ENCODE results near the gene IL17RD. TPM values are rescaled to one million over a fixed set of nuclear protein-coding genes. Genes with fewer than 3 reads are reported as not detected.

IL17RD gene
- polyA plus RNA-seq, 3 donors, result not detected

DNA sequence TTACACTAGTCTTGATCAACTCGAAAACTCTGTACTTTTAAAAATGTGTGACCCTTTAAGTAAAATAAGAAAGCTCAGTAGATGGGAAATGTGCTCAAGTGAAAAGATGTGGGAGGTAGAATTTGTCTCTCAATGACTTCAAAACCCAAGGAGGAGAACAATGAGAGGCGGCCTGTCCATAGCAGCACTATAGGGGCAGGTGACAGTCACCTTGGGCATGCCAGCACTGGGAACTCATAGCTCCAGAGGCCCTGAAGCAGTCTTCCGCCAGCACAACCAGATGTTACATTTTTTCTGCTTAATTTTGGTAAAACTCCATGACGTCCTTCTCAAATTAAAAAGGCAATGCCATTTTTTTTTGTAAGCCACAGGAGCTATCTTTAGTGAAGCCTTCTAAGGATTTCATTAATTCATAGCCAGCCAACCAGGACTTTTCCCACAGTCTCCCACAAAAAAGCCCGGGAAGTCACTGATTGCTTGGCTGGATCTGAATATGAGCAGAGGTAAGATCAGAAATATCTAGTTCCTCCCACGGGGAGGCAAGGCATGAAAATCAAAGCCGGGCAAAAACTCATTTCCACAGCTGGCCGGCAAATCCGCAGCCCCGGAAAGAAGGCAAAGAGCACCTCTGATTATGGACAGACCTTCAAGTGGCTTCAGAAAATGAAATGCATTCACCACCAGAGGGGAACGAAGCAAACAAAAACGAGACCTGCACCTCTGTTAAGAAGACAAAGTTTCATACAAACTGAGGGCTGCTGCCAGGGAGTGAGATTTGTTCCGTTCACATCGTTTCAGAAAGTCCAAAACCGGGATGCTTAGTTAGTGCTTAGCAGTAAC, 10.5 kb downstream of the IL17RD start:
- Mint-ChIP-seq H3K36me3 (peaks cover 0 to 3% of the 10 kb centered on the region in 2 donors), H3K27ac (no peak overlapping the region), H3K27me3 (ENCODE audit: low read depth in 3 of 3) (peaks cover 56 to 73% (median 59%) of the 10 kb centered on the region in 3 donors), H3K9me3 (peaks cover 0 to 4% (median 0%) of the 10 kb centered on the region in 7 donors), H3K4me3 (no peak overlapping the region), H3K4me1 (peaks cover 11% of the 10 kb centered on the region)
- intact Hi-C loops (cut with micrococcal nuclease), result no loop called here
- Histone ChIP-seq H3K27me3 (ENCODE audit: control insufficient read depth in 2 of 2, insufficient read depth in 2 of 2, low read length in 2 of 2) (peaks cover 37 to 67% of the 10 kb centered on the region in 2 donors), H3K4me2 (replicated peaks; ENCODE audit: extremely low read depth, low read length, poor library complexity, severe bottlenecking) (no peak overlapping the region), H3K27ac (ENCODE audit: low read depth in 1 of 2, low read length in 2 of 2) (no peak overlapping the region), H3K36me3 (replicated peaks in 1 of 2; ENCODE audit: control insufficient read depth in 1 of 2, insufficient read depth in 2 of 2, low read length in 2 of 2) (no peaks in the 10 kb centered on the region), H3K9ac (ENCODE audit: insufficient read depth, low read length, poor library complexity, severe bottlenecking) (no peak overlapping the region), H2AFZ (ENCODE audit: insufficient read depth, low read depth, low read length, poor library complexity, severe bottlenecking) (no peak overlapping the region), H3K9me3 (replicated peaks in 1 of 2; ENCODE audit: control insufficient read depth in 1 of 2, insufficient read depth in 1 of 2, low read length in 2 of 2) (no peaks in the 10 kb centered on the region), H3K4me1 (ENCODE audit: control insufficient read depth in 1 of 2, insufficient read depth in 2 of 2, low read length in 2 of 2) (peaks cover 4 to 6% of the 10 kb centered on the region in 2 donors), H4K20me1 (ENCODE audit: insufficient read depth, low read length) (no peaks in the 10 kb centered on the region), H3K79me2 (ENCODE audit: insufficient read depth, low read length) (no peaks in the 10 kb centered on the region), H3K4me3 (replicated peaks in 1 of 3; ENCODE audit: low read depth in 2 of 3, low read length in 3 of 3) (no peak overlapping the region)
- WGBS (ENCODE audit: insufficient coverage), result 71% methylated on average over 12 of the region's 15 CpGs
- DNase-seq, result no peak
- TF ChIP-seq, protein P1, sequence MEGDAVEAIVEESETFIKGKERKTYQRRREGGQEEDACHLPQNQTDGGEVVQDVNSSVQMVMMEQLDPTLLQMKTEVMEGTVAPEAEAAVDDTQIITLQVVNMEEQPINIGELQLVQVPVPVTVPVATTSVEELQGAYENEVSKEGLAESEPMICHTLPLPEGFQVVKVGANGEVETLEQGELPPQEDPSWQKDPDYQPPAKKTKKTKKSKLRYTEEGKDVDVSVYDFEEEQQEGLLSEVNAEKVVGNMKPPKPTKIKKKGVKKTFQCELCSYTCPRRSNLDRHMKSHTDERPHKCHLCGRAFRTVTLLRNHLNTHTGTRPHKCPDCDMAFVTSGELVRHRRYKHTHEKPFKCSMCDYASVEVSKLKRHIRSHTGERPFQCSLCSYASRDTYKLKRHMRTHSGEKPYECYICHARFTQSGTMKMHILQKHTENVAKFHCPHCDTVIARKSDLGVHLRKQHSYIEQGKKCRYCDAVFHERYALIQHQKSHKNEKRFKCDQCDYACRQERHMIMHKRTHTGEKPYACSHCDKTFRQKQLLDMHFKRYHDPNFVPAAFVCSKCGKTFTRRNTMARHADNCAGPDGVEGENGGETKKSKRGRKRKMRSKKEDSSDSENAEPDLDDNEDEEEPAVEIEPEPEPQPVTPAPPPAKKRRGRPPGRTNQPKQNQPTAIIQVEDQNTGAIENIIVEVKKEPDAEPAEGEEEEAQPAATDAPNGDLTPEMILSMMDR (IDR thresholded peaks at IDR 0.05), result no peak

GRCh38 chr3:57152151-57153143, 12.7 kb downstream of the IL17RD start:
- Mint-ChIP-seq H3K9me3 (no peaks in the 10 kb centered on the region), H3K27me3 (ENCODE audit: low read depth in 3 of 3) (peaks cover 37 to 52% (median 40%) of the 10 kb centered on the region in 3 donors), H3K4me3 (no peak overlapping the region), H3K4me1 (peaks cover 2% of the 10 kb centered on the region), H3K36me3 (peaks cover 0 to 2% of the 10 kb centered on the region in 2 donors), H3K27ac (no peak overlapping the region)
- peaks cover 20 to 44% of the 10 kb centered on the region in 2 donors for H3K27me3 ChIP-seq (ENCODE audit: control insufficient read depth in 2 of 2, insufficient read depth in 2 of 2, low read length in 2 of 2)
- H3K36me3 ChIP-seq (replicated peaks in 1 of 2; ENCODE audit: control insufficient read depth in 1 of 2, insufficient read depth in 2 of 2, low read length in 2 of 2), result no peaks in the 10 kb centered on the region
- intact Hi-C loops (cut with micrococcal nuclease), result no loop called here
- DNase-seq, result no peak
- no peaks in the 10 kb centered on the region for H4K20me1 ChIP-seq (ENCODE audit: insufficient read depth, low read length)
- H3K4me2 ChIP-seq (replicated peaks; ENCODE audit: extremely low read depth, low read length, poor library complexity, severe bottlenecking), result no peak overlapping the region
- no peak overlapping the region for H3K27ac ChIP-seq (ENCODE audit: low read depth in 1 of 2, low read length in 2 of 2)
- no peaks in the 10 kb centered on the region for H3K4me1 ChIP-seq (ENCODE audit: control insufficient read depth in 1 of 2, insufficient read depth in 2 of 2, low read length in 2 of 2)
- no peaks in the 10 kb centered on the region for H3K9me3 ChIP-seq (replicated peaks in 1 of 2; ENCODE audit: control insufficient read depth in 1 of 2, insufficient read depth in 1 of 2, low read length in 2 of 2)
- no peak overlapping the region for H3K4me3 ChIP-seq (replicated peaks in 1 of 3; ENCODE audit: low read depth in 2 of 3, low read length in 3 of 3)
- no peak overlapping the region for H3K9ac ChIP-seq (ENCODE audit: insufficient read depth, low read length, poor library complexity, severe bottlenecking)
- no peak overlapping the region for H2AFZ ChIP-seq (ENCODE audit: insufficient read depth, low read depth, low read length, poor library complexity, severe bottlenecking)
- no peaks in the 10 kb centered on the region for H3K79me2 ChIP-seq (ENCODE audit: insufficient read depth, low read length)
- 93% methylated on average over 9 of the region's 19 CpGs for WGBS (ENCODE audit: insufficient coverage)
- TF ChIP-seq, protein P1 (IDR thresholded peaks at IDR 0.05), result no peak

Data from CD14-positive monocyte (primary cell).